Muscle of leg (tissue), 11 donors: ENCODE data around the gene CDKN2B-AS1. TPM values are rescaled to one million over a fixed set of nuclear protein-coding genes. Genes with fewer than 3 reads are reported as not detected.

Experiments
- DNase-seq: peaks from one replicate; pipeline ENCODE4 v3.0.0; 2013
- H3K27ac ChIP-seq: one replicate; pipeline ENCODE4 v1.5.1; 2013; ENCODE audit warnings: mild to moderate bottlenecking, low read length, control low read depth
- H3K27me3 ChIP-seq: one replicate; pipeline ENCODE4 v1.6.1; 2013; ENCODE audit warnings: low read length; ENCODE audit not compliant: control insufficient read depth, insufficient read depth
- H3K36me3 ChIP-seq: one replicate; pipeline ENCODE4 v1.6.1; 2013; ENCODE audit warnings: low read length; ENCODE audit not compliant: control insufficient read depth, insufficient read depth
- H3K4me1 ChIP-seq: one replicate; pipeline ENCODE4 v1.6.1; 2013; ENCODE audit warnings: low read length; ENCODE audit not compliant: control insufficient read depth, insufficient read depth
- H3K4me3 ChIP-seq: one replicate; pipeline ENCODE4 v1.5.1; 2013; ENCODE audit warnings: low read length, control low read depth
- H3K9me3 ChIP-seq: replicated peaks from 2 replicates; pipeline ENCODE4 v1.6.1; 2013; ENCODE audit warnings: low read depth, low read length; ENCODE audit not compliant: control insufficient read depth
- WGBS: methylation state at CpG from one replicate; pipeline ENCODE4 v1.1.5; 2013; ENCODE audit warnings: missing lambda C conversion rate; ENCODE audit not compliant: insufficient coverage; 5-methylcytosine and 5-hydroxymethylcytosine counted together
- polyA plus RNA-seq, 8 donors: library from polyadenylated mRNA; unstranded; fragments of 120-200 nt; gene quantifications; one replicate each; pipeline versions ENCODE4 v1.2.1 to v1.2.3, GENCODE V29; 2013; ENCODE audit warnings: inconsistent platforms in 1 of 8, low replicate concordance in 1 of 8; ENCODE audit not compliant: insufficient read length in 8 of 8, insufficient read depth in 1 of 8
- total RNA-seq: library from RNA; stranded (reverse); fragments of 120-200 nt; gene quantifications from one replicate; pipeline ENCODE4 v1.2.4, GENCODE V29; 2013

CDKN2B-AS1 gene
- total and polyA plus RNA-seq, 9 donors: 0.11 to 0.29 (median 0.15) TPM; not detected in 3

- Histone ChIP-seq H3K27me3 (no peaks in the 10 kb centered on the region), H3K36me3 (no peaks in the 10 kb centered on the region), H3K4me3 (no peak overlapping the region), H3K27ac (no peak overlapping the region), H3K9me3 (no peaks in the 10 kb centered on the region), H3K4me1 (no peaks in the 10 kb centered on the region)
- no CpG with 5 or more reads among the region's 1 CpG for WGBS
- no peak for DNase-seq
These were observed 47.2 kb downstream of the CDKN2B-AS1 start for GRCh38 chr9:22041775-22042174.

- Histone ChIP-seq H3K27ac (no peak overlapping the region), H3K4me3 (no peak overlapping the region), H3K9me3 (no peaks in the 10 kb centered on the region), H3K36me3 (no peaks in the 10 kb centered on the region), H3K4me1 (no peaks in the 10 kb centered on the region), H3K27me3 (no peaks in the 10 kb centered on the region)
- WGBS: no CpG with 5 or more reads among the region's 3 CpGs
- no peak for DNase-seq
These were observed 49.3 kb downstream of the CDKN2B-AS1 start for GRCh38 chr9:22043928-22044327.

GRCh38 chr9:22044583-22044982 lies 50.0 kb downstream of the CDKN2B-AS1 start:
- no peak for DNase-seq
- no peak overlapping the region for H3K4me3 ChIP-seq
- no peaks in the 10 kb centered on the region for H3K27me3 ChIP-seq
- H3K4me1 ChIP-seq: no peaks in the 10 kb centered on the region
- no peak overlapping the region for H3K27ac ChIP-seq
- no peaks in the 10 kb centered on the region for H3K36me3 ChIP-seq
- H3K9me3 ChIP-seq: no peaks in the 10 kb centered on the region

GRCh38 chr9:22045423-22045822 lies 50.8 kb downstream of the CDKN2B-AS1 start:
- no peaks in the 10 kb centered on the region for H3K9me3 ChIP-seq
- no peak overlapping the region for H3K27ac ChIP-seq
- H3K4me1 ChIP-seq: no peaks in the 10 kb centered on the region
- no peaks in the 10 kb centered on the region for H3K36me3 ChIP-seq
- no peak for DNase-seq
- H3K4me3 ChIP-seq: no peak overlapping the region
- H3K27me3 ChIP-seq: no peaks in the 10 kb centered on the region

DNA sequence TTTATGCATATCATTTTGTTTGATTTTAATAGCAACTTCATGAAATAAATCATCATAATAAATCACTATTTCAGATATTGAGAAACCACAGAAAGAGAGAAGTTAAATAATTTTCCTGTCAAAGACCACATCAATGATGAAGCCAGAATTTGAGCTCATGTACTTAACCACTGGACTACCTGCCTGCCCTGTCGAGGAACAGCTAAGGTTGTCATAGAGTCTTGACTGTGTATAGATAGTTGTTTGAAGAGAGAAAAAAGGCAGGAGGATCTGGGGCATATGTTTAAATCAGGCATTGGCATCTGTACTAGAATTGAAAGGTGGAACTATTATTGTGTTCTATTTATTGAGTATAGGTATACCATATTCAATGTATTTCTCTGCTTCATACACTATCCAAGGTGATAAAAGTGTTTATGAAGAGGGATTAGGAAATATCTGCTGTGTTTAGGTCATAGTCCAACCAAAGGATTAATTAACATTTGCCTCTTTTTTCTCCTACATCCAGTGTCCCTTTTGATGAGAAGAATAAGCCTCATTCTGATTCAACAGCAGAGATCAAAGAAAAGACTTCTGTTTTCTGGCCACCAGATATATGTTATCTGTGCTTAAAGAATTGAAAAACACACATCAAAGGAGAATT lies 51.8 kb downstream of the CDKN2B-AS1 start:
- no peak overlapping the region for H3K4me3 ChIP-seq
- WGBS: 78% methylated on average over 1 of the region's 1 CpG

DNA sequence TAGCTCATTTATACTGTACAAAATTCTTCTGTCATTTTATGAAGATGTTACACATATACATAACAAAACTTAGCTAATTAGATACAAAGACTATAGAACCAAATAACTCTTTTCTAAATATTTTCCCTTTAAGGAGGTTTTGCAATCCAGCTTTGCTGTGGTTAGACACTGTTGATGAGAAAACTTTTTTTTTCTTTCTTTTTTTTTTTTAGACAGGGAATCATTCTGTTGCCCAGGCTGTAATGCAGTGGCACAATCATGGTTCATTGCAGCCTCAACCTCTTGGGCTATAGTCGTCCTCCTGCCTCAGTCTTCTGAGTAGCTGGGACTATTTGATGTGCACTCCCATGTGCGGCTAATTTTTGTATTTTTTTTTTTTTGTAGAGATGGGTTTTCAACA lies 53.0 kb downstream of the CDKN2B-AS1 start:
- WGBS: no CpG with 5 or more reads among the region's 2 CpGs
- no peak for DNase-seq
- no peak overlapping the region for H3K4me3 ChIP-seq
- H3K4me1 ChIP-seq: no peaks in the 10 kb centered on the region
- no peaks in the 10 kb centered on the region for H3K9me3 ChIP-seq
- no peak overlapping the region for H3K27ac ChIP-seq
- no peaks in the 10 kb centered on the region for H3K36me3 ChIP-seq
- no peaks in the 10 kb centered on the region for H3K27me3 ChIP-seq

More for the DNA sequence above, 51.8 kb downstream of the CDKN2B-AS1 start:
- no peaks in the 10 kb centered on the region for H3K9me3 ChIP-seq
- DNase-seq: no peak
- no peak overlapping the region for H3K27ac ChIP-seq
- H3K4me1 ChIP-seq: no peaks in the 10 kb centered on the region
- H3K27me3 ChIP-seq: no peaks in the 10 kb centered on the region
- no peaks in the 10 kb centered on the region for H3K36me3 ChIP-seq

- no peaks in the 10 kb centered on the region for H3K9me3 ChIP-seq
- no peaks in the 10 kb centered on the region for H3K27me3 ChIP-seq
- no peaks in the 10 kb centered on the region for H3K36me3 ChIP-seq
- DNase-seq: no peak
- H3K27ac ChIP-seq: no peak overlapping the region
- WGBS: no CpG with 5 or more reads among the region's 1 CpG
- H3K4me1 ChIP-seq: no peaks in the 10 kb centered on the region
- no peak overlapping the region for H3K4me3 ChIP-seq
These were observed 54.8 kb downstream of the CDKN2B-AS1 start for GRCh38 chr9:22049411-22049810.

DNA sequence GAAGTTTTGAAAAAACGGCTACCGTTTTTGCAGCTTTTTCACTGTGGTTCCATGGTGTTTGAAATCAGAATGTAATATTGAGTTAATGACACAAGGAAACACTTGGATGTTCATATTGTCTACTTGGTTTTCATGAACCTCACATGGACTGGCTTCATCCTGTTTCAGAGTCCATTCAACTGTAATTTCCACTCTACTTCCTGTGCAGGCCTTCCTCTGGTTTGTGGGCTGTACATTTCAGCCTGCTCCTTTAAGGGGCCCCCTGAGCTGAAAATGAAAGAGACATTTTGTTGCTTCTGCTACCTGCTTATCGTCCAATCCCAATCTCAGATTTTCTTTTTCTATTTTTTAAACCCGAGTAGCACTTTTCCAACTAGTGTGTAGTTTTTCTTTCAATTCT lies 56.3 kb downstream of the CDKN2B-AS1 start:
- no peak overlapping the region for H3K27ac ChIP-seq
- H3K4me3 ChIP-seq: no peak overlapping the region
- no peaks in the 10 kb centered on the region for H3K4me1 ChIP-seq
- no peak for DNase-seq
- H3K36me3 ChIP-seq: no peaks in the 10 kb centered on the region
- WGBS: 53% methylated on average over 2 of the region's 4 CpGs
- no peaks in the 10 kb centered on the region for H3K9me3 ChIP-seq
- H3K27me3 ChIP-seq: no peaks in the 10 kb centered on the region

- WGBS: 22% methylated on average over 3 of the region's 4 CpGs
These were observed 57.9 kb downstream of the CDKN2B-AS1 start for GRCh38 chr9:22052376-22052945.

DNA sequence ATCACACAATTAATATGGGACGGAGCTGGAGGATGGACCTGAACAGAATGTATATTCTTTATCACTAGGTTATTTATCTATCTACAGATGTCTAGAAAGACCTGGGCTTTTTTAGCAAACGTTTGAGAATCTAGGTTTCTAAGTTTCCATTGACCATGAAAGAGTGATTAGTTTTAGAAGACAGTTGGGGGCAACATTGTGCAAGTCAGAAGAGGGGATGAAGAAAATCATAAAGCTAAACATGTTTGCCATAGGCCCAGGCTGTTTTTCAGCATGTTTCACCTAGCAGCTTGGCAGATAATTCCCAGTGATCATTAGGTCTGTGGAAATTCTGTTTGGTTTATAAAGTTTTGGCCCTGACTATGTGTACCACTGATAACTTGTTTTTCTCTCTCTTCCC lies 58.6 kb downstream of the CDKN2B-AS1 start:
- Histone ChIP-seq H3K9me3 (no peaks in the 10 kb centered on the region), H3K36me3 (no peaks in the 10 kb centered on the region), H3K4me1 (no peaks in the 10 kb centered on the region), H3K27me3 (no peaks in the 10 kb centered on the region), H3K27ac (no peak overlapping the region), H3K4me3 (no peak overlapping the region)
- DNase-seq: no peak
- WGBS: 60% methylated on average over 1 of the region's 2 CpGs

More at GRCh38 chr9:22052376-22052945, 57.9 kb downstream of the CDKN2B-AS1 start:
- Histone ChIP-seq H3K27ac (no peak overlapping the region), H3K4me1 (no peaks in the 10 kb centered on the region), H3K36me3 (no peaks in the 10 kb centered on the region), H3K4me3 (no peak overlapping the region), H3K9me3 (no peaks in the 10 kb centered on the region), H3K27me3 (no peaks in the 10 kb centered on the region)
- no peak for DNase-seq

DNA sequence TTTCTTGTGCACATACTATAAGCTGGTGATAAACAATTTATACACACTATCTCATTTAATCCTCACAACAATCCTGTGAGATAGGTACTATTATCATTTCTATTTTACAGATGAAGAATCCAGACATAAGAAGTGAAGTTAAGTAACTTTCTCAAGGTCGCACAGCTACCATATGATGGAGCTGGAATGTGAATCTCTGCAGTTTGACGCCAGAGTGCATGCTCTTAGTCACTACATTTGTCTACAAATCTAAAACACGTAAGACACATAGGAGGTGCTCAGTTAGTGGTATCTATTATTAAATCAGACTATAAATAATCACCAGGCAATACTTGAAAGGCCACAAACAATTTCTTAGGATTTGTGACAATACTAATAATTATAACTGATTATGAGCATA lies 59.5 kb downstream of the CDKN2B-AS1 start:
- Histone ChIP-seq H3K27ac (no peak overlapping the region), H3K36me3 (no peaks in the 10 kb centered on the region), H3K4me1 (no peaks in the 10 kb centered on the region), H3K4me3 (no peak overlapping the region), H3K9me3 (no peaks in the 10 kb centered on the region), H3K27me3 (no peaks in the 10 kb centered on the region)
- DNase-seq: no peak
- no CpG with 5 or more reads among the region's 3 CpGs for WGBS
